IMR-90 (cell line): Measurements from ENCODE around the gene SLC9A5. TPM values are rescaled to one million over a fixed set of nuclear protein-coding genes. Genes with fewer than 3 reads are reported as not detected.

Experiments used
- ATAC-seq: fragments of 200-7000 bp; cut with Tn5 transposase; 2 replicates; pipeline ENCODE4 v1.9.1; 2020; ENCODE audit warnings: low read depth, mild to moderate bottlenecking, moderate library complexity
- BruUV-seq: library from RNA; stranded (reverse); fragments of 400-500 nt; replicated peaks from 2 replicates; lab custom pipeline; 2021; lab: Mats Ljungman, UMichigan
- CTCF ChIA-PET: fragments of 300-600 bp; formaldehyde crosslinking; extraction: SDS; loops from one replicate; lab custom pipeline; 2021; ENCODE audit warnings: antibody characterized with exemption; lab: Yijun Ruan, JAX
- POLR2A ChIA-PET: fragments of 300-600 bp; sonication (Branson Sonifier 250); formaldehyde crosslinking; loops from one replicate; lab custom pipeline; 2022; ENCODE audit warnings: antibody characterized with exemption; ENCODE audit not compliant: unreplicated experiment; lab: Charles Lee
- DNase-seq: peaks from one replicate; pipeline ENCODE4 v3.0.0; 2013
- H2AFZ ChIP-seq: replicated peaks from 2 replicates; pipeline ENCODE3; 2013; ENCODE audit warnings: low read length, mild to moderate bottlenecking; ENCODE audit not compliant: poor library complexity
- H2AK5ac ChIP-seq: 2 replicates; pipeline ENCODE4 v1.6.1; 2013; ENCODE audit warnings: low read depth, low read length, inconsistent platforms
- H2AK9ac ChIP-seq: replicated peaks from 2 replicates; pipeline ENCODE3; 2013; ENCODE audit warnings: mild to moderate bottlenecking, low read depth, low read length, moderate library complexity; ENCODE audit not compliant: poor library complexity
- H2BK120ac ChIP-seq: 2 replicates; pipeline ENCODE4 v1.6.1; 2013; ENCODE audit warnings: low read depth, low read length, inconsistent platforms
- H2BK15ac ChIP-seq: 3 replicates; pipeline ENCODE4 v1.6.1; 2013; ENCODE audit warnings: low read depth, low read length, inconsistent platforms
- H2BK20ac ChIP-seq: 2 replicates; pipeline ENCODE4 v1.6.1; 2013; ENCODE audit warnings: low read depth, mild to moderate bottlenecking, inconsistent platforms, low read length, moderate library complexity
- H2BK5ac ChIP-seq: 2 replicates; pipeline ENCODE4 v1.6.1; 2013; ENCODE audit warnings: mild to moderate bottlenecking, low read depth, low read length, inconsistent platforms; ENCODE audit not compliant: poor library complexity, severe bottlenecking
- H3K14ac ChIP-seq: replicated peaks from 2 replicates; pipeline ENCODE4 v1.6.1; 2013; ENCODE audit warnings: low read depth, low read length, inconsistent platforms
- H3K18ac ChIP-seq: 2 replicates; pipeline ENCODE4 v1.6.1; 2013; ENCODE audit warnings: low read depth, low read length, control low read depth
- H3K23ac ChIP-seq: 2 replicates; pipeline ENCODE4 v1.6.1; 2013; ENCODE audit warnings: low read depth, low read length, inconsistent platforms
- H3K27ac ChIP-seq: 2 replicates; pipeline ENCODE4 v1.5.1; 2013; ENCODE audit warnings: mild to moderate bottlenecking, control low read depth, low read length; ENCODE audit not compliant: insufficient read depth
- H3K27me3 ChIP-seq: 2 replicates; pipeline ENCODE4 v1.6.1; 2013; ENCODE audit warnings: low read length; ENCODE audit not compliant: control insufficient read depth, insufficient read depth
- H3K36me3 ChIP-seq: 2 replicates; pipeline ENCODE4 v1.6.1; 2013; ENCODE audit warnings: low read length, mixed read lengths; ENCODE audit not compliant: control insufficient read depth, insufficient read depth
- H3K4ac ChIP-seq: 2 replicates; pipeline ENCODE4 v1.6.1; 2013; ENCODE audit warnings: low read depth, low read length, inconsistent platforms
- H3K4me1 ChIP-seq: 2 replicates; pipeline ENCODE4 v1.6.1; 2013; ENCODE audit warnings: low read length, mixed read lengths; ENCODE audit not compliant: control insufficient read depth, insufficient read depth
- H3K4me2 ChIP-seq: 2 replicates; pipeline ENCODE4 v1.6.1; 2013; ENCODE audit warnings: low read depth, mild to moderate bottlenecking, control low read depth, low read length, moderate library complexity
- H3K4me3 ChIP-seq: 2 replicates; pipeline ENCODE4 v1.5.1; 2013; ENCODE audit warnings: low read depth, mild to moderate bottlenecking, control low read depth, low read length, moderate library complexity; ENCODE audit not compliant: insufficient read depth
- H3K56ac ChIP-seq: 2 replicates; pipeline ENCODE4 v1.6.1; 2013; ENCODE audit warnings: low read length, inconsistent platforms; ENCODE audit not compliant: insufficient read depth; ENCODE audit errors: extremely low read depth
- H3K79me1 ChIP-seq, 2 experiments: 2 replicates each; pipeline ENCODE4 v1.6.1; 2013; ENCODE audit warnings: low read length in 2 of 2, inconsistent platforms in 1 of 2, low read depth in 1 of 2
- H3K9ac ChIP-seq: 2 replicates; pipeline ENCODE4 v1.6.1; 2013; ENCODE audit warnings: low read depth, low read length, control low read depth
- H3K9me1 ChIP-seq: 2 replicates; pipeline ENCODE4 v1.6.1; 2013; ENCODE audit warnings: low read length, inconsistent platforms; ENCODE audit not compliant: insufficient read depth
- H3K9me3 ChIP-seq: 2 replicates; pipeline ENCODE4 v1.6.1; 2013; ENCODE audit warnings: low read length; ENCODE audit not compliant: control insufficient read depth, insufficient read depth
- H4K20me1 ChIP-seq: 2 replicates; pipeline ENCODE4 v1.6.1; 2013; ENCODE audit warnings: low read length, inconsistent platforms; ENCODE audit not compliant: insufficient read depth
- H4K5ac ChIP-seq: 2 replicates; pipeline ENCODE4 v1.6.1; 2013; ENCODE audit warnings: mild to moderate bottlenecking, low read depth, low read length, control low read depth
- H4K8ac ChIP-seq, 2 experiments: 2 replicates each; pipeline ENCODE4 v1.6.1; 2013; ENCODE audit warnings: low read depth in 2 of 2, low read length in 2 of 2, control low read depth in 1 of 2, inconsistent platforms in 1 of 2
- H4K91ac ChIP-seq: 2 replicates; pipeline ENCODE4 v1.6.1; 2013; ENCODE audit warnings: low read depth, low read length, inconsistent platforms; ENCODE audit not compliant: insufficient read depth
- BHLHE40 ChIP-seq: fragments of 150-350 bp; IDR thresholded peaks from 2 replicates; pipeline ENCODE4 v1.6.1; 2016; ENCODE audit warnings: mild to moderate bottlenecking, low read depth, low read length
- CEBPB ChIP-seq: IDR thresholded peaks from 2 replicates; pipeline ENCODE4 v1.6.1; 2012; ENCODE audit warnings: low read depth, low read length, improper control_type of control experiment
- MAZ ChIP-seq: IDR thresholded peaks from 2 replicates; pipeline ENCODE4 v1.6.1; 2012; ENCODE audit warnings: low read depth, mild to moderate bottlenecking, low read length, improper control_type of control experiment, moderate library complexity, borderline replicate concordance
- MXI1 ChIP-seq: IDR thresholded peaks from 2 replicates; pipeline ENCODE4 v1.6.1; 2012; ENCODE audit warnings: low read depth, mild to moderate bottlenecking, low read length, moderate library complexity, borderline replicate concordance
- NFE2L2 ChIP-seq: fragments of 150-350 bp; IDR thresholded peaks from 2 replicates; pipeline ENCODE4 v1.6.1; 2016; ENCODE audit warnings: low read depth, mild to moderate bottlenecking, low read length
- RCOR1 ChIP-seq: IDR thresholded peaks from 2 replicates; pipeline ENCODE4 v1.6.1; 2012; ENCODE audit warnings: mild to moderate bottlenecking, low read length, improper control_type of control experiment; ENCODE audit not compliant: insufficient replicate concordance
- SMC3 ChIP-seq: fragments of 150-350 bp; IDR thresholded peaks from 2 replicates; pipeline ENCODE4 v1.6.1; 2016; ENCODE audit warnings: low read depth, mild to moderate bottlenecking, antibody characterized with exemption, low read length, moderate library complexity
- WGBS, 2 experiments: methylation state at CpG; one replicate each; pipeline versions ENCODE4 v1.1.5 to v1.1.7; 2013; ENCODE audit warnings: missing lambda C conversion rate in 2 of 2; ENCODE audit not compliant: insufficient read length in 1 of 2; ENCODE audit errors: extremely low coverage in 2 of 2; 5-methylcytosine and 5-hydroxymethylcytosine counted together
- dilution Hi-C: fragments of 300-500 bp; cut with HindIII; formaldehyde crosslinking; loops from one replicate; pipeline ENCODE4 v1.14.3; 2018; ENCODE audit warnings: low sequenced_read_pairs; ENCODE audit not compliant: unreplicated experiment
- in situ Hi-C: fragments of 300-500 bp; cut with MboI; formaldehyde crosslinking; loops from 3 replicates; pipeline ENCODE4 v1.14.3; 2019; ENCODE audit warnings: low sequenced_read_pairs, inconsistent platforms, mixed read lengths
- intact Hi-C: fragments of 100-400 bp; cut with micrococcal nuclease; formaldehyde crosslinking; loops from 2 replicates; pipeline ENCODE4 v1.10.0; 2022
- polyA plus RNA-seq, 3 experiments: library from polyadenylated mRNA; depleted of rRNA; stranded (reverse); fragments of >200 nt; gene quantifications; 2 replicates each; pipeline ENCODE4 v1.2.3, GENCODE V29; 2012; ENCODE audit warnings: low replicate concordance in 1 of 3
- total RNA-seq: library from RNA; depleted of rRNA; stranded (reverse); fragments of >200 nt; gene quantifications from 2 replicates; pipeline ENCODE4 v1.2.3, GENCODE V29; 2012
- TF ChIP-seq, protein P1 (sequence below): conservative IDR thresholded peaks from 2 replicates; pipeline ENCODE4 v1.5.1; 2012; ENCODE audit warnings: mild to moderate bottlenecking, low read depth, low read length, improper control_type of control experiment
- TF ChIP-seq, protein P2 (sequence below): fragments of 150-350 bp; IDR thresholded peaks from 2 replicates; pipeline ENCODE4 v1.6.1; 2016; ENCODE audit warnings: low read depth, mild to moderate bottlenecking, low read length, moderate library complexity, borderline replicate concordance

SLC9A5 gene
- total and polyA plus RNA-seq, 2 of the 4 experiments (the other 2 are of a cell fraction), result 1.8 to 5.7 TPM

DNA sequence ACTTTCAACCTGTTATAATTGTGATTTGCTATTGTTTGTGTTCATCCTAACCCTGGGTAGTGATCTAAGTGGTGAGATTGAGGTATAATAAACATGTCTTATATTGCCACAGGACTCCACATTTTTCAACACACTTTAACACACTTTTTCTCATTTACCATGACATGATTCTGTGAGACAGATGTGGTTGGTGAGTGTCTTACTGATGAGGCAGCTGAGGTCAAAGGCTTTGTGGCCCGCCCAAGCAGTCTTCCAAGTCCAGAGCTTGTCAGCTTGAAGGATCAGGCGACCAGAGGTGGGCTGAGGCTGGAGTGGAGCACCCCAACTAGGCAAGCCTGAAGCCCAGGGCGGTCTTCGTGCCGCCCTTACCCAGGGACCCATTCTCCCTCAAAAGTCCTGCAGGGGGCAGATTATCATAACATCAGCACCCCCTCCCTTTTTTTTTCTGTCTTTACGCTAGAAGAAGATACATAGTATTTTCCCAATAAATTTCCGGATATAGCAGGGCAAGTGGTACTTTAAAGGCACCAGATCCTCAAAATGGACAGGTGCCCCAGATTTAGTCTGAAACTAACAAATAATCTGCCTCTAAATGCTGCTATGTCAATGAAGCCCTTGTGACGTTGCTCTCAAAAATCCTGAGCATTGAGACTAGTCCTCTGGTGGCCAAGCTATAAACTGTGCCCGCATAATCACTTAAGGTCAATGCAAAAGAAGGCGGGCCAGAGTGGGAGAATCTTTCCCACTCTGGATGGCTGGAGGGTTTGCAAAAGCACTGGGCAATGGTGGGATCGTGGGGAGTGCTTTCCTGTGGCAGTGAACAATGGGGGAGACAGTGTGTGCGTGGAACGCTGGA lies 56.7 kb downstream of the SLC9A5 start:
- no peak for ATAC-seq

More for the DNA sequence above, 56.7 kb downstream of the SLC9A5 start:
- no peaks in the 10 kb centered on the region for H4K20me1 ChIP-seq
- no peak overlapping the region for H3K56ac ChIP-seq
- intact Hi-C loops (no loop called here), dilution Hi-C loops (no loop called here), in situ Hi-C loops (no loop called here)
- H2BK15ac ChIP-seq, result no peak overlapping the region
- CTCF ChIA-PET, result no interaction called here
- 91% methylated on average over 4 of the region's 13 CpGs; no CpG with 5 or more reads in 1 of the 2 experiments for WGBS, 2 experiments
- POLR2A ChIA-PET, result no interaction called here
- H2BK120ac ChIP-seq, result 0 out of 2 replicates have a peak overlapping the region, but pooled peaks have one; percentile 9
- DNase-seq, result no peak
- peaks cover under 1% of the 10 kb centered on the region for H3K9me1 ChIP-seq
- no peak overlapping the region for H2BK5ac ChIP-seq
- no peak overlapping the region for H2AK9ac ChIP-seq
- H3K27me3 ChIP-seq, result no peaks in the 10 kb centered on the region
- H3K14ac ChIP-seq, result no peak overlapping the region
- no peak overlapping the region for H3K23ac ChIP-seq
- H3K27ac ChIP-seq, result no peak overlapping the region
- no peak overlapping the region for H4K5ac ChIP-seq
- H3K9ac ChIP-seq, result no peak overlapping the region
- no peak overlapping the region for H2AFZ ChIP-seq
- H2AK5ac ChIP-seq, result peak overlapping the region; percentile 62
- H2BK20ac ChIP-seq, result no peak overlapping the region
- H3K36me3 ChIP-seq, result no peaks in the 10 kb centered on the region
- H3K4me2 ChIP-seq, result no peak overlapping the region
- no peaks in the 10 kb centered on the region for H3K9me3 ChIP-seq
- peaks cover 4% of the 10 kb centered on the region for H3K4me1 ChIP-seq
- H3K4me3 ChIP-seq, result no peak overlapping the region
- no TSS peak for BruUV-seq
- no peak overlapping the region for H3K4ac ChIP-seq
- H4K8ac ChIP-seq, result no peak overlapping the region
- TF ChIP-seq BHLHE40 (no peak), NFE2L2 (no peak), CEBPB (no peak), MAZ (no peak), RCOR1 (no peak), SMC3 (no peak), MXI1 (no peak)
- TF ChIP-seq, protein P1, sequence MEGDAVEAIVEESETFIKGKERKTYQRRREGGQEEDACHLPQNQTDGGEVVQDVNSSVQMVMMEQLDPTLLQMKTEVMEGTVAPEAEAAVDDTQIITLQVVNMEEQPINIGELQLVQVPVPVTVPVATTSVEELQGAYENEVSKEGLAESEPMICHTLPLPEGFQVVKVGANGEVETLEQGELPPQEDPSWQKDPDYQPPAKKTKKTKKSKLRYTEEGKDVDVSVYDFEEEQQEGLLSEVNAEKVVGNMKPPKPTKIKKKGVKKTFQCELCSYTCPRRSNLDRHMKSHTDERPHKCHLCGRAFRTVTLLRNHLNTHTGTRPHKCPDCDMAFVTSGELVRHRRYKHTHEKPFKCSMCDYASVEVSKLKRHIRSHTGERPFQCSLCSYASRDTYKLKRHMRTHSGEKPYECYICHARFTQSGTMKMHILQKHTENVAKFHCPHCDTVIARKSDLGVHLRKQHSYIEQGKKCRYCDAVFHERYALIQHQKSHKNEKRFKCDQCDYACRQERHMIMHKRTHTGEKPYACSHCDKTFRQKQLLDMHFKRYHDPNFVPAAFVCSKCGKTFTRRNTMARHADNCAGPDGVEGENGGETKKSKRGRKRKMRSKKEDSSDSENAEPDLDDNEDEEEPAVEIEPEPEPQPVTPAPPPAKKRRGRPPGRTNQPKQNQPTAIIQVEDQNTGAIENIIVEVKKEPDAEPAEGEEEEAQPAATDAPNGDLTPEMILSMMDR, result no peak
- TF ChIP-seq, protein P2, sequence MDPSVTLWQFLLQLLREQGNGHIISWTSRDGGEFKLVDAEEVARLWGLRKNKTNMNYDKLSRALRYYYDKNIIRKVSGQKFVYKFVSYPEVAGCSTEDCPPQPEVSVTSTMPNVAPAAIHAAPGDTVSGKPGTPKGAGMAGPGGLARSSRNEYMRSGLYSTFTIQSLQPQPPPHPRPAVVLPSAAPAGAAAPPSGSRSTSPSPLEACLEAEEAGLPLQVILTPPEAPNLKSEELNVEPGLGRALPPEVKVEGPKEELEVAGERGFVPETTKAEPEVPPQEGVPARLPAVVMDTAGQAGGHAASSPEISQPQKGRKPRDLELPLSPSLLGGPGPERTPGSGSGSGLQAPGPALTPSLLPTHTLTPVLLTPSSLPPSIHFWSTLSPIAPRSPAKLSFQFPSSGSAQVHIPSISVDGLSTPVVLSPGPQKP, result no peak
- no peak overlapping the region for H4K91ac ChIP-seq
- no peak overlapping the region for H3K18ac ChIP-seq
- H3K79me1 ChIP-seq, result no peaks in the 10 kb centered on the region
